Measurements from ENCODE around the gene CFAP251. TPM values are rescaled to one million over a fixed set of nuclear protein-coding genes. Genes with fewer than 3 reads are reported as not detected.
"Not testable (repeated sequence)": the region's sequence is repeated elsewhere in the genome, so short reads cannot be mapped to it uniquely, and the experiment has no call there.

Gene CFAP251
- 1.5 and 2.0 TPM in 2 replicates for total RNA-seq (2014; rRNA removed; shearing (Covaris generic))

- DNase-seq (ENCODE audit: low read depth), result no peak
These were observed at the start of gene CFAP251 for GRCh38 chr12:121917950-121918678. Gene CFAP251, plus strand, starts transcription at chr12:121918592. Its CDS starts 2,714 bp downstream, at chr12:121921306.

GRCh38 chr12:121869229-121869628 is 49.2 kb upstream of the CFAP251 start:
- DNase-seq (ENCODE audit: low read depth), result not testable (repeated sequence)

- no peak for DNase-seq (ENCODE audit: low read depth)
These were observed 46.9 kb upstream of the CFAP251 start for GRCh38 chr12:121871467-121871866.

GRCh38 chr12:121872546-121873215 is 45.7 kb upstream of the CFAP251 start:
- peak; percentile 71 for DNase-seq (ENCODE audit: low read depth)

- DNase-seq (ENCODE audit: low read depth), result no peak
These were observed 45.2 kb upstream of the CFAP251 start for GRCh38 chr12:121873216-121873569.

GRCh38 chr12:121874071-121874470 is 44.3 kb upstream of the CFAP251 start:
- DNase-seq (ENCODE audit: low read depth), result no peak

- no peak for DNase-seq (ENCODE audit: low read depth)
These were observed 42.8 kb upstream of the CFAP251 start for GRCh38 chr12:121875582-121875981.

GRCh38 chr12:121876080-121876447 is 42.3 kb upstream of the CFAP251 start:
- not testable (repeated sequence) for DNase-seq (ENCODE audit: low read depth)

GRCh38 chr12:121883315-121883660 is 35.1 kb upstream of the CFAP251 start:
- no peak for DNase-seq (ENCODE audit: low read depth)

- peak; percentile 33 for DNase-seq (ENCODE audit: low read depth)
These were observed 33.3 kb upstream of the CFAP251 start for GRCh38 chr12:121885129-121885528.

GRCh38 chr12:121888083-121888477 is 30.3 kb upstream of the CFAP251 start:
- DNase-seq (ENCODE audit: low read depth), result no peak

- DNase-seq (ENCODE audit: low read depth), result peak; percentile 94
These were observed 29.7 kb upstream of the CFAP251 start, which contains the start of gene PSMD9 for GRCh38 chr12:121888478-121889273. Gene PSMD9, plus strand, starts transcription at chr12:121888790. Its CDS starts 67 bp downstream, at chr12:121888857.

- DNase-seq (ENCODE audit: low read depth), result no peak
These were observed 29.1 kb upstream of the CFAP251 start for GRCh38 chr12:121889274-121889624.

GRCh38 chr12:121889661-121890060 is 28.7 kb upstream of the CFAP251 start:
- peak; percentile 9 for DNase-seq (ENCODE audit: low read depth)

GRCh38 chr12:121892673-121893561 is 25.5 kb upstream of the CFAP251 start:
- DNase-seq (ENCODE audit: low read depth), result no peak

GRCh38 chr12:121893961-121894460 is 24.4 kb upstream of the CFAP251 start:
- DNase-seq (ENCODE audit: low read depth), result peak; percentile 53

- DNase-seq (ENCODE audit: low read depth), result peak; percentile 23
These were observed 23.8 kb upstream of the CFAP251 start for GRCh38 chr12:121894633-121895032.

- DNase-seq (ENCODE audit: low read depth), result no peak
These were observed 20.1 kb upstream of the CFAP251 start for GRCh38 chr12:121898287-121898686.

GRCh38 chr12:121899590-121899989 is 18.8 kb upstream of the CFAP251 start:
- no peak for DNase-seq (ENCODE audit: low read depth)

- DNase-seq (ENCODE audit: low read depth), result no peak
These were observed 15.2 kb upstream of the CFAP251 start for GRCh38 chr12:121903202-121903601.

GRCh38 chr12:121905746-121906145 is 12.6 kb upstream of the CFAP251 start:
- peak; percentile 67 for DNase-seq (ENCODE audit: low read depth)

All from RPMI7951 (cell line).